ENCODE measurements around the gene TUBGCP3. TPM values are rescaled to one million over a fixed set of nuclear protein-coding genes. Genes with fewer than 3 reads are reported as not detected.

The TUBGCP3 gene
- total RNA-seq, 2 experiments from 2014 or later, result 41.5 to 43.2 TPM

DNA sequence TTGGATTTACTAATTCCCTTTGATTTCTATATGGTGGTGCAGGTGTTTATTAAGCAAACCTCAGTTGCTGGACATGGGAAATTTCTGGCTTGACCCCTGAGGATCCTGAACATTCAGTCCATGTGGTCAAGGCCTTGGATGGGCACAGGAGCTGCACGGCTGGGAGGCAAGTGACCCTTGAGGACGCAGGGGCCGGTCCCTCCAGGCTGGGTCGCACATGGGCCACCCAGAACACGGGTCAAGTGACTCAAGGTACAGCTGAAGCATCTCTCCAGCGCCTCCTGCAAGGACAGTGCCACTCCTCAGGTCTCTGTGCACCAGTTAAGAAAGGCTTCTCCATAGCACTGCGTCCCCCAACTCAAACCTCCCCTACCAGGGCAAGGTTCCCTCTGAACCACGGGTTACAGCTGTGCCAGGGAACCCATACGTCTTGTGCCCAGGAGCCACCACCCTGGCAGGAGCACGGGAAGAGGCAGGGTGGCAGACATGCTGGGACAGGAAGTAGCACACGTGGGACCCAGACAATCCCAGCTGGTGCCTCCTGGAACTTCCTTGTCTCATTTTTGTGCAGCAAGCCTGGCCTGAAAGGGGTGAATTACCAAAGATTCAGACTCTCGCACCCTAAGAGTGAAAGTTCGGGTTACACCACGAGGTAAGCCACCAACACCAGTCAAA lies 118.7 kb downstream of the TUBGCP3 start:
- H3K9me3 Mint-ChIP-seq, result peaks cover 12% of the 10 kb centered on the region
- no peak overlapping the region for H3K4me3 Mint-ChIP-seq
- H3K27me3 Mint-ChIP-seq, result no peaks in the 10 kb centered on the region
- no peaks in the 10 kb centered on the region for H3K4me1 Mint-ChIP-seq
- no peak for DNase-seq
- H3K27ac Mint-ChIP-seq, result no peak overlapping the region
- H3K36me3 Mint-ChIP-seq, result peaks cover 11% of the 10 kb centered on the region

DNA sequence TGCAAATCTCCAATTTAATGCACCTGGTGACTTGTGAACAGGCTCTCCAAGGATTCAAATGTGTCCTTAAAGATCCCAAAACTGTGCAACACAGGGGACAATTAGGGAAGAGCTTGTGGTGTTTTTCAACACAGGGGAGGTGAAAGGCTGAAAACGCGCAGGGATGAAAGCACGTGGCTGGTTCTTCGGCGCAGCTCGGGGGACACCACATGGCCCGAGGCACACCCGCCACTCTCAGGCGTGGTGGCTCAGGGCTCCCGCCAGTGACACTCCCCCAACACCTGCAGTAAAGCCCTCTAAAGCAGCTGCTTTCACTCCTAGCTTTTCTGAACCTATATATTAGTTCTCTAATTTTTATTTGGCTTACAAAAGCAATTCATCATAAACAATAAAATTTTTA lies 119.9 kb downstream of the TUBGCP3 start:
- Mint-ChIP-seq H3K27ac (no peak overlapping the region), H3K27me3 (peaks cover 3% of the 10 kb centered on the region), H3K36me3 (peaks cover 10% of the 10 kb centered on the region), H3K4me3 (no peak overlapping the region), H3K4me1 (no peaks in the 10 kb centered on the region), H3K9me3 (peaks cover 12% of the 10 kb centered on the region)
- no peak for DNase-seq

DNA sequence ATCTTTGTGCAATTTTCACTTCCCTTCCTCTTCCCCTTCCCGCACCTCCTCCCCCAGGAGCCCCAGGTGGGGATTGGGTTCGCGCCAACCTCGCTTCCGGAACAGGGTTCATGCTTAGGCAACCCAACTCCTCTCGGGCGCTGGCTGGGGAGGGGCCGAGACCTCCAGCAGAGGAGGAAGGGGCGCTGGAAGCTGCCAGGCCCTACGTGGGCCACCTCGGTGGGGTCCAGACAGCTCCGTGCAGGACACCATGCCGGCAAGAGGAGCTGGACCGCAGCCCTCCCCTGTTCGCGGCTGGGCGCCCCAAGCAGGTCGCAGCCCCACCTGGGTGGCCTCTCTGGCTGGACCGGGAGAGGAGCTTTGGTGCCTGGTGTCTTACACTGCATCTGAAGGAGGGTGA lies 120.7 kb downstream of the TUBGCP3 start:
- H3K4me1 Mint-ChIP-seq, result no peaks in the 10 kb centered on the region
- H3K36me3 Mint-ChIP-seq, result peaks cover 12% of the 10 kb centered on the region
- H3K9me3 Mint-ChIP-seq, result peaks cover 10% of the 10 kb centered on the region
- no peak for DNase-seq
- peaks cover 7% of the 10 kb centered on the region for H3K27me3 Mint-ChIP-seq
- H3K4me3 Mint-ChIP-seq, result no peak overlapping the region
- H3K27ac Mint-ChIP-seq, result no peak overlapping the region

DNA sequence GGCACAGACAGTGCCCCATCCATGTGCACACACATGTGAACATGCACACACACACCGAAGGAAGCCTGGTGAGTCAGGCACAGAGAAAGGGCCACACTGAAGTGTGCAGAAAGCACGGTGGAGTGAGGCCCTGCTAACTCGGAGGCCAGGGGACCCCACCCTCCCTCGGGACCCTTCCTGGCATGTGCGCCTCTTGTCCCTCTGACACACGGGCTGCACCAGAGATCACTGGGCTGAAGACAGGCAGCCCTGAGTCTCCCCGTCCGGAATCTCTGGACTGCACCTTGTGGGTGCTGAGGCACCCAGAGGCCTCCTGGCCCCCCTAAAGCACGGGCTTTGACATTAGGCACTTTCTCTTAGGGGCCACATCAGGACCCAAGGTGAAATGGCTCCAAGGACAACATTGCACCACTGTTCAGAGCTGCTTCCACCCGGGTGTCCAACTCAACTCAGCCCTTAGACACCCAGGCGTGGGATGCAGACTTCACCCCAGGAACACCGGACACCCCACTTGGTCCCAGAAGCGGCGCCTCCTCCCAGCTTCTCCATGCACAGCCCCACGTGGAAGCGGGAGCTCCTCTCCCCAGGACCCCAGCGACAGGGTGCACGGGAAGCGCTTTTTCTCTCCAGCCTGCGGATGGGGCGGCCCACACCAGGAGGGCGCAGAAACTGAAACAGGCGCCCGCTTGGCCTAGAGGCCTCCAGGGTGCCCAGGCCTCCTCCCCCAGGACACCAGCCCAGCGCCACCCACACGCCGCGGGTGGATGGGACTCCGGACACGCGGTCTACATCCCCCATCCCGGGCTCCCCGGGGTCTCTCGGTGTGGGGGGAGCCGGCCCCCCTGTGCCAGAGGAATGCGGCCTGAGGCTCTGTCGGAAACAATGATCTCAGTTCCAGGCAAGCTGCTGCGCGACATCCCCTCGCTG lies 121.6 kb downstream of the TUBGCP3 start:
- no peak for DNase-seq
- Mint-ChIP-seq H3K27ac (no peak overlapping the region), H3K9me3 (peaks cover 13% of the 10 kb centered on the region), H3K4me1 (no peaks in the 10 kb centered on the region), H3K4me3 (no peak overlapping the region), H3K27me3 (peaks cover 11% of the 10 kb centered on the region), H3K36me3 (peaks cover 13% of the 10 kb centered on the region)

DNA sequence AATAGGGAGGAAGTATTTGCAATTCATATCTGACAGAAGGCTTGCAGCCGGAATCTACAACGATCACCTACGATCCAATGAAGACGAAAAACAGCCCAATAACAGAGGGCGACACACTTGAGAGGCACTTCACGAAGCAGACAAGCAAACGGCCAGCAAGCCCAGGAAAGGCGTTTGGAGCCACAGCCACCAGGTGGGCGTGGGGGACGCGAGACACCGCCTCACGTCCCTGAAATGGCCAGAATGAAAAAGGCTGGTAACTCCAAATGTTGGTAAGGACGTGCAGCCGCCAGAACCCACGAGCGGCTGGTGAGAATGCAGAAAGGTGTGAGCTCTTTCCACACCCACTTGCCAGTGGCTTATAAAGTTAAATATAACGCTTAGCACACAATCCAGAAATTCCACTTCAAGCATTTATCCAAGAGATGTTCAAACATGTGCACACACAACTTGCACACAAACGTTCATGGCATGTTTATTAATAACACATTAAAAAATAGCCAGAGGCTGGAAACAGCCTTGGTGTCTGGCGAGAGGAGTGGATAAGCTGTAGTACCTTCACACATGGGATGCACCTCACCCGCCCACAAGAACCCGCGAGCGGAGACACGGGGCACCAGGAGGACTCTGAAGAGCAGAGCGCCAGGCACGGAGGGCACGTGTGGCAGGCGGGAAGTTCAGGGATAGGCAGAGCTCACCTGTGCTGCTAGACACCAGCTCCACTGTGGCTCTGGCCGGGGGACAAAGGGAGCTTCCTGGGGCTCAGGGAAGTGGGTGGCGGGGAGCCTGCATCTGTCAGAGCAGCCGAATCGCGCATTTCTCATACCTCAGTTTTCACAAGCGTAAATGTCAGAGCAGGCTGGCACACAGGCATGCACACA lies 122.5 kb downstream of the TUBGCP3 start:
- Mint-ChIP-seq H3K36me3 (peaks cover 6% of the 10 kb centered on the region), H3K27ac (no peak overlapping the region), H3K4me1 (no peaks in the 10 kb centered on the region), H3K27me3 (peaks cover 11% of the 10 kb centered on the region), H3K9me3 (peaks cover 8% of the 10 kb centered on the region), H3K4me3 (no peak overlapping the region)
- no peak for DNase-seq

DNA sequence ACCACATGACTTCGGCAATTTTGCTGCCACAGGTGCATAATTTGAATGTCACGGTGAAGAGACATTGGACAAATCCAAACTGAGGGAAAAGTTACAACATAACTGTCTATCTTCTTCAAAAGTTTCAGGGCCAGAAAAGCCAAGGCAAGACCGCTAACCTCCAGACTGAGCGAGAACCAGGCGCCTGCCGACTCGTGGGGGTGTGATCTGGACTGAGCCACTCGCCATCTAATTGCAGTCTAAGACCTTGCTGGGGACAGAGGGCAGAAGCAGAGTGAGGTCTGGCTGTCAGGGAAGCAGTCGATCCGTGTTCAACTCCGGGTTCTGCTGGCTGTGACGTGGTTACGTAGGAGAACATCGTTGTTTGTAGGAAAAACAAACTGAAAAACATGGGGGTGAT lies 123.2 kb downstream of the TUBGCP3 start:
- Mint-ChIP-seq H3K27ac (no peak overlapping the region), H3K9me3 (peaks cover 8% of the 10 kb centered on the region), H3K27me3 (peaks cover 15% of the 10 kb centered on the region), H3K4me3 (no peak overlapping the region), H3K4me1 (no peaks in the 10 kb centered on the region), H3K36me3 (peaks cover 6% of the 10 kb centered on the region)
- no peak for DNase-seq

DNA sequence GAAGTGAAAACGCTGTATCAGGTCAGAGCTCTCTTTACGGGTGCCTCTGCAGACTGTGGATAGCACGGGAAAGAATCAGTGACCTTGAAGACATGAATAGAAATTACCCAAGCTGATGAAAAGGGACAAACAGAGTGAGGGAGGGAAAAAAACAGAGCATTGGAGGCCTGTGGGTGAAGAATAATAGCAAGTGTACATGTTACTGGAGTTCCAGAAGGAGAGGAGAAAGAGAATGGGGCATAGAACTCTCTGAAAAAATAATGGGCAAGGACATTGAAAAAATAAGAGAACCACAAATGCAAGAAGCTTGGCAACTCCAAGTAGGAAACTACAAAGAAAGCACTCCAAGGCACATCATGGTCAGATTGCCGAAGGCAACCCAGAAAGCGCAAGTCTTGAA lies 125.5 kb downstream of the TUBGCP3 start:
- Mint-ChIP-seq H3K27ac (no peak overlapping the region), H3K9me3 (peaks cover 8% of the 10 kb centered on the region), H3K27me3 (peaks cover 25% of the 10 kb centered on the region), H3K4me1 (no peaks in the 10 kb centered on the region), H3K36me3 (peaks cover 6% of the 10 kb centered on the region), H3K4me3 (no peak overlapping the region)
- DNase-seq, result no peak

DNA sequence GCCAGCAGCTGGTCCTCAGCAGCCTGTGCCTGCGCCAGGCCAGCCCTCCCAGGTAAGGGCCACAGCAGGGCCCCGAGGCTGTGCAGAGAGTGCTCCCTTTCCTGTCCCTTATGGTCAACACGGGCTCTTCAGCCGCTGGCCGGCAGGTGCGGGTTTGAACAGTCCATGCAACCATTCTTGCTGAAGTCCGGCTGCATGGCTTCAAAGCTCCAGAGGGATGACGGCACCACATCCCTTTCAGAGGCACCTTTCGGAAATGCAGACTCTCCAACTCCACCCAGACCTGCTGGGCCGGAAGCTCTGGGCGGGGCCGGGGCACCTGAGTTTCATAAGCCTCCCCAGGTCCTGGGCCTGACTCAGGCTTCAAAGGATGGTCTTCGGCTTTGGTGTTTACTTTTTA lies 130.5 kb downstream of the TUBGCP3 start:
- H3K4me3 Mint-ChIP-seq, result no peak overlapping the region
- no peak for DNase-seq
- H3K36me3 Mint-ChIP-seq, result peaks cover 3% of the 10 kb centered on the region
- no peaks in the 10 kb centered on the region for H3K4me1 Mint-ChIP-seq
- no peak overlapping the region for H3K27ac Mint-ChIP-seq
- H3K9me3 Mint-ChIP-seq, result peaks cover 5% of the 10 kb centered on the region
- peaks cover 19% of the 10 kb centered on the region for H3K27me3 Mint-ChIP-seq

DNA sequence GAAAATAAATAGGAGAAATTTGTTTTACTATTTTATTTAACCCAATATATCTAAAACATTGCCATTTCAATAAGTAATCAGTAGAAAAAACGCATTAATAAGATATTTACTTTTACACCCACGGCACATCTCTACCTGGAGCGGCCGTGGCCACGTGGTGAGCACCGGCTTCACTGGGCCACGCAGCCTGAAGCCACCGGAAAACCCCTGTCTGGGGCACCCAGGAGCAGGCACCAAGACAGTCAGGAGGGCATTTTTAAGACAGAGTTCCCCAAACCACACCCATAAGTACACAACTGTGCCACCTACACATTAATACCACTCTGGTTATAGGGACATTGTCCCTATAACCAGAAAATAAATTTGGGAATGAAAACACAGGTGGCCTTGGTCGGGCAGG lies 130.9 kb downstream of the TUBGCP3 start:
- H3K4me3 Mint-ChIP-seq, result no peak overlapping the region
- no peak overlapping the region for H3K27ac Mint-ChIP-seq
- peaks cover 16% of the 10 kb centered on the region for H3K27me3 Mint-ChIP-seq
- H3K36me3 Mint-ChIP-seq, result no peaks in the 10 kb centered on the region
- DNase-seq, result no peak
- H3K4me1 Mint-ChIP-seq, result no peaks in the 10 kb centered on the region
- peaks cover 1% of the 10 kb centered on the region for H3K9me3 Mint-ChIP-seq

DNA sequence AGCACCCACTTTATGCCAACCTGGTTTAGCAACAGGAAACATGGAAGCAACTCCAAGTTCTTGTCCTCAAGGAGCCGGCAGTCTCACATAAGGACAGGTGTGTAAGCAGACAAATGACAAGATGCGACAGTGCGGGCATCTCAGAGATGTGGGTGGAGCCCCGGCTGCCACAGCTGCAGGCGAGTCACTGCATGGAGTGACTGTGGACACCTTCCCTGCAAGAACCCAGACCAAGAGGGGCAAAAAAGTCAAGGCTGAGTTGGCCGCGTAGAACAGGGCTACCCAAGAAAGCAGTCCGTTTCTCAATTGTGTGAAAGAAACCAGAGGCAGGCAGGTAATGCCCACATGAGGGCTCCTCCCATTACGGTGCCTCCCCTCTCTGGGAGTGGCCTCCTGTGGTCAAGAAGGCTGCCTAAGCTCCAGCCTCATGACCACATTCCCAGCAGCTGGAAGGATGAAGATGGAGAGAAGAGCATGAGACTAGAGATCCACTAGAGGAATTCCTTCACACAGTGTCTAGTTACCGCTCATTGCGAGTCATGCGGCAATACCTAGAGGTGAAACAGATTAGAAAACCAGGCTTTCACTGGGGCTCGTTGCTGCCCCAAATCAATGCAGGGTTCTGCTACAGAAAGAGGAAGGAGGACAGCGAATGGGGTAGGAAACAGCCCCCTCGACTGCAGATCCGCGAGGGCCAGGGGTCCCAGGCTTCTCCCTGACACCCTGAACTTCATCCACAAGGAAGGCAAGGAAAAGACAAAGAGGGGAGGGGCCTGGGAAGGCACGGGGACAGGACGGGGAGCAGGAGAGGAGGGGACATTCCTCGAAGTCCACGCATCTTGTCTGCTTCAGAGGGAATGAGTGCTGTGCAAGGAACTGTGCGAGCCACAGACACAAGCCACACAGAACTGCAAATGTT lies 131.6 kb downstream of the TUBGCP3 start:
- H3K27me3 Mint-ChIP-seq, result peaks cover 14% of the 10 kb centered on the region
- no peak for DNase-seq
- no peaks in the 10 kb centered on the region for H3K36me3 Mint-ChIP-seq
- H3K4me1 Mint-ChIP-seq, result no peaks in the 10 kb centered on the region
- H3K9me3 Mint-ChIP-seq, result no peaks in the 10 kb centered on the region
- H3K27ac Mint-ChIP-seq, result no peak overlapping the region
- no peak overlapping the region for H3K4me3 Mint-ChIP-seq

DNA sequence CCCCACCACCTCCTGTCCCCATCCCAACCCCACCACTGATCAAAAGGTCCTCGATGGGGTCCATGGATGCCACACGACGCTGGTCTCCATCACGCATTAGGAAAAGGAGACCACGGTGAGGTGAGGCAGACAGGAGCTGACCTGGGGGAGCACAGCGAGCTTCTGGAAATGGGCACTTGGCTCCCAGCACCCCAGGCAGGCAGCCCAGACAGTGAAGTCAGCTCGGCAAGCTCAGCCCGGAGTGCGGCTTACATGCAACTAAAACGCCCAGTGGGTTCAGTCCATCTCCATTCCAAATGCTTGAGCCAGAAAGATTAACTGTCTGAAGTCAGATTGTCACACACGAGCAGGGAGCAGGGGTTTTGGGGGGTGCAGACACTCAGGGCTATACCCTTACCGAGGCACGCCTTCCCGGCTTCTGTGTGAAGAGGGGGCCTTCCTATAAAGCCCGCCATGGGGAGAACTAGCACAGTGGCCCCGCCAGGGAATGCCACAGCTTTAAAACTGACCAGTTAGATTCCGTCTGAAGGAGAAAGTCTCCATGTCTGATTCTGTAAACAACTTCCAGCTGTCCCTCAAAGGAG lies 132.4 kb downstream of the TUBGCP3 start:
- H3K4me1 Mint-ChIP-seq, result no peaks in the 10 kb centered on the region
- DNase-seq, result no peak
- no peak overlapping the region for H3K27ac Mint-ChIP-seq
- H3K27me3 Mint-ChIP-seq, result peaks cover 14% of the 10 kb centered on the region
- no peaks in the 10 kb centered on the region for H3K9me3 Mint-ChIP-seq
- no peak overlapping the region for H3K4me3 Mint-ChIP-seq
- no peaks in the 10 kb centered on the region for H3K36me3 Mint-ChIP-seq

DNA sequence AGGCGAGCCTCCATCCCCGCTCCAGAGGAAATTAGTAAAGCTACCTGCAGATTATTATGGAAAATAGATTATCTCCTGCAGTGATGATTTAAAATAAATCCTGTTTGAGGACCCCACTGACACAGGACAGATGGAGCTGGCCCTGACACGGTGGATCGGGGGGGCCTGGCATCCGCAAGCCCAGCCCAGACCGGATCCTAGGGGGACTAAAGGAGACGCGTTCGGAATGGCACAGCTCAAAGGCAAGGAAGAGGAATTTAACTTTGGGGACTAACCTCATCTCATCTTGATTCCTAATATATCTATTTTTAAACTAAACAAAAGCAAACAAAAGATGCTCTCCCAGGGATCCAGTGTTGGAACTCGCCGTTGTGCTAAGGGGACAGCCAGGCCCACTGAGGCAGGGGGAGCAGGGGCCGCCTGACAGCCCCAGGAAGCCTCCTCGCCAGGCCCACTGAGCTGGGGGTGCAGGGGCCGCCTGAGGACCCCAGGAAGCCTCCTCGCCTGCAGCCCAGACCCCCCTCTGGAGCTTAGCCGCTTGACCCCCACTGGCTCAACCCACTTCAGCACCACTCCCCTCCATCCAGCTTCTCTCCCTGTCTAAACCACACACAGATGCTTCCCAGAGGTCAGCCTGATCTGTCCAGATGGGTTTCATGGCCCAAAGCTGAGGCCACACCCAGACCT lies 133.2 kb downstream of the TUBGCP3 start:
- Mint-ChIP-seq H3K9me3 (no peaks in the 10 kb centered on the region), H3K36me3 (no peaks in the 10 kb centered on the region), H3K27me3 (peaks cover 10% of the 10 kb centered on the region), H3K27ac (no peak overlapping the region), H3K4me1 (no peaks in the 10 kb centered on the region), H3K4me3 (no peak overlapping the region)
- no peak for DNase-seq

DNA sequence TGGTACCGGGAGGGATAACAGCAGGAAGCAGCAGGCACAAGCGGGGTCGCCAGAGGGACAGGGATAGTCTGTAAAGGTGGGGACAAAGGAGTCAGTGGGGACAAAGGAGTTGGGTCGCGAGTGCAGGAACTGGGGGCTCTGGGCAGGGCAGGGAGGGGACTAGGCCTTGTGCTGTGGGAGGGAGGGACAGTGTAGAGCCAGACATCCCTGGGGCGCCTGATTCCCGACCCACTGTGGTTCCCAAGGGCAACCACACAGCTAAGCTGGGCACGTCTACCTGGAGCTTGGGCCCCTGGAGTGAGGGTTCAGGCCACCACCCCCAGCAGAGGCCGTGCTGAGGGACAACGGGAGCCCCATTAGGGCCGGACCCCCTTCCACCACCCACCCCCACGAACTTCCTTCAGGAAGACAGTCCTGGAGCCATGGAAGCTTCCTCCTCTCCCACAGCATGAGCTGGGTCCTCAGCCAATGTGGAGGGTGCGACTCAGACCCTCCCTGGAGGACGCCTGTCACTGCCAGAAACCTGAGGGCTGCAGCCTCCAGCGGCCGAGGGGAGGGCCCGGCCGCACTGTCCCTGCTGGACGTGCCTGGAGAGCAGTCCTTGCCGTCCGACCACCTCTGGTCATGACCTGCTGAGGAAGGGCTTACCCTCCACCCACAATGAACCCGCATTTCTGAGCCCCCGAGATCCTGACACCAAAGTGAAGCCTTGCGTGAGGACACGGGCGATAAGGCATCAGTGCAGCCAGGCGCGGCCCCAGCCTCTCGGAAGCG lies 133.9 kb downstream of the TUBGCP3 start:
- H3K27me3 Mint-ChIP-seq, result peaks cover 3% of the 10 kb centered on the region
- H3K36me3 Mint-ChIP-seq, result no peaks in the 10 kb centered on the region
- no peaks in the 10 kb centered on the region for H3K9me3 Mint-ChIP-seq
- DNase-seq, result no peak
- no peaks in the 10 kb centered on the region for H3K4me1 Mint-ChIP-seq
- H3K27ac Mint-ChIP-seq, result no peak overlapping the region
- H3K4me3 Mint-ChIP-seq, result no peak overlapping the region
